ENCODE results near the gene BMP6. TPM values are rescaled to one million over a fixed set of nuclear protein-coding genes. Genes with fewer than 3 reads are reported as not detected.

The BMP6 gene
- total and polyA plus RNA-seq, 2 of the 8 experiments (the other 6 are each of a cell fraction or from before 2014, with no cell fraction given), result 2.0 to 2.1 TPM

DNA sequence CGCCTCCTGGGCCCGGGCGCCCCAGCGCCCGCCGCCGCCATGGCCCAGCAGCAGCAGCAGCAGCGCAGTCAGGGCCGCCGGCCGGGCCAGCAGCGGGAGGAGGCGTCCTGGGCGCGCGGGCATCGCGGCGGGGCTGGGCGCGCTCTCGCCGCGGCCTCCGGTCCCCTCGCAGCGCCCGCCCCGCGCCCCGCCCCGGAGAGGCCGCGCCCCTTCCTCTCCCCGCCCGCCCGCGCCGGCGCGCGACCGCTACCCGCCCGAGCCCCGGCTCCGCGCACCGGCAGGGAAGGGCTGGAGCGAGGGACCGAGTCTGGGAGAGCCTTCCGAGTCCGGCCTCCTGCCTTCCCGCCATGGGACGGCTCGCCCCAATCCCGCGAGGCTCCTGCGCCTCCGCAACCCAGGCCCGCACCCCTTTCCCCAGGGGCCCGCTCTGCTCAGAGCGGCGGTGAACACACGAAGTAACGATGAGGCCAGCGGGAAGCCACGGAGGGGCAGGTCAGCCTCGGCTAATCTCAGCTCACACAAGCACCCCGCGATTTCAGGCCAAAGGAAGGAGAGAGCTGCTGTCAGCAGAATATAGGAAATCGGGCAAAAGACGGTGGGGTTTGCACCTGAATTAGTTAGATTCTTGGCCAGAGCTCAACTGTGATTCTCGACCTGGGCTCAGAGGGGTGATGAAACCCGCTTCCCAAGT is 184.9 kb downstream of the BMP6 start, which contains the start of gene TXNDC5 (continued):
- TF ChIP-seq, protein P1, sequence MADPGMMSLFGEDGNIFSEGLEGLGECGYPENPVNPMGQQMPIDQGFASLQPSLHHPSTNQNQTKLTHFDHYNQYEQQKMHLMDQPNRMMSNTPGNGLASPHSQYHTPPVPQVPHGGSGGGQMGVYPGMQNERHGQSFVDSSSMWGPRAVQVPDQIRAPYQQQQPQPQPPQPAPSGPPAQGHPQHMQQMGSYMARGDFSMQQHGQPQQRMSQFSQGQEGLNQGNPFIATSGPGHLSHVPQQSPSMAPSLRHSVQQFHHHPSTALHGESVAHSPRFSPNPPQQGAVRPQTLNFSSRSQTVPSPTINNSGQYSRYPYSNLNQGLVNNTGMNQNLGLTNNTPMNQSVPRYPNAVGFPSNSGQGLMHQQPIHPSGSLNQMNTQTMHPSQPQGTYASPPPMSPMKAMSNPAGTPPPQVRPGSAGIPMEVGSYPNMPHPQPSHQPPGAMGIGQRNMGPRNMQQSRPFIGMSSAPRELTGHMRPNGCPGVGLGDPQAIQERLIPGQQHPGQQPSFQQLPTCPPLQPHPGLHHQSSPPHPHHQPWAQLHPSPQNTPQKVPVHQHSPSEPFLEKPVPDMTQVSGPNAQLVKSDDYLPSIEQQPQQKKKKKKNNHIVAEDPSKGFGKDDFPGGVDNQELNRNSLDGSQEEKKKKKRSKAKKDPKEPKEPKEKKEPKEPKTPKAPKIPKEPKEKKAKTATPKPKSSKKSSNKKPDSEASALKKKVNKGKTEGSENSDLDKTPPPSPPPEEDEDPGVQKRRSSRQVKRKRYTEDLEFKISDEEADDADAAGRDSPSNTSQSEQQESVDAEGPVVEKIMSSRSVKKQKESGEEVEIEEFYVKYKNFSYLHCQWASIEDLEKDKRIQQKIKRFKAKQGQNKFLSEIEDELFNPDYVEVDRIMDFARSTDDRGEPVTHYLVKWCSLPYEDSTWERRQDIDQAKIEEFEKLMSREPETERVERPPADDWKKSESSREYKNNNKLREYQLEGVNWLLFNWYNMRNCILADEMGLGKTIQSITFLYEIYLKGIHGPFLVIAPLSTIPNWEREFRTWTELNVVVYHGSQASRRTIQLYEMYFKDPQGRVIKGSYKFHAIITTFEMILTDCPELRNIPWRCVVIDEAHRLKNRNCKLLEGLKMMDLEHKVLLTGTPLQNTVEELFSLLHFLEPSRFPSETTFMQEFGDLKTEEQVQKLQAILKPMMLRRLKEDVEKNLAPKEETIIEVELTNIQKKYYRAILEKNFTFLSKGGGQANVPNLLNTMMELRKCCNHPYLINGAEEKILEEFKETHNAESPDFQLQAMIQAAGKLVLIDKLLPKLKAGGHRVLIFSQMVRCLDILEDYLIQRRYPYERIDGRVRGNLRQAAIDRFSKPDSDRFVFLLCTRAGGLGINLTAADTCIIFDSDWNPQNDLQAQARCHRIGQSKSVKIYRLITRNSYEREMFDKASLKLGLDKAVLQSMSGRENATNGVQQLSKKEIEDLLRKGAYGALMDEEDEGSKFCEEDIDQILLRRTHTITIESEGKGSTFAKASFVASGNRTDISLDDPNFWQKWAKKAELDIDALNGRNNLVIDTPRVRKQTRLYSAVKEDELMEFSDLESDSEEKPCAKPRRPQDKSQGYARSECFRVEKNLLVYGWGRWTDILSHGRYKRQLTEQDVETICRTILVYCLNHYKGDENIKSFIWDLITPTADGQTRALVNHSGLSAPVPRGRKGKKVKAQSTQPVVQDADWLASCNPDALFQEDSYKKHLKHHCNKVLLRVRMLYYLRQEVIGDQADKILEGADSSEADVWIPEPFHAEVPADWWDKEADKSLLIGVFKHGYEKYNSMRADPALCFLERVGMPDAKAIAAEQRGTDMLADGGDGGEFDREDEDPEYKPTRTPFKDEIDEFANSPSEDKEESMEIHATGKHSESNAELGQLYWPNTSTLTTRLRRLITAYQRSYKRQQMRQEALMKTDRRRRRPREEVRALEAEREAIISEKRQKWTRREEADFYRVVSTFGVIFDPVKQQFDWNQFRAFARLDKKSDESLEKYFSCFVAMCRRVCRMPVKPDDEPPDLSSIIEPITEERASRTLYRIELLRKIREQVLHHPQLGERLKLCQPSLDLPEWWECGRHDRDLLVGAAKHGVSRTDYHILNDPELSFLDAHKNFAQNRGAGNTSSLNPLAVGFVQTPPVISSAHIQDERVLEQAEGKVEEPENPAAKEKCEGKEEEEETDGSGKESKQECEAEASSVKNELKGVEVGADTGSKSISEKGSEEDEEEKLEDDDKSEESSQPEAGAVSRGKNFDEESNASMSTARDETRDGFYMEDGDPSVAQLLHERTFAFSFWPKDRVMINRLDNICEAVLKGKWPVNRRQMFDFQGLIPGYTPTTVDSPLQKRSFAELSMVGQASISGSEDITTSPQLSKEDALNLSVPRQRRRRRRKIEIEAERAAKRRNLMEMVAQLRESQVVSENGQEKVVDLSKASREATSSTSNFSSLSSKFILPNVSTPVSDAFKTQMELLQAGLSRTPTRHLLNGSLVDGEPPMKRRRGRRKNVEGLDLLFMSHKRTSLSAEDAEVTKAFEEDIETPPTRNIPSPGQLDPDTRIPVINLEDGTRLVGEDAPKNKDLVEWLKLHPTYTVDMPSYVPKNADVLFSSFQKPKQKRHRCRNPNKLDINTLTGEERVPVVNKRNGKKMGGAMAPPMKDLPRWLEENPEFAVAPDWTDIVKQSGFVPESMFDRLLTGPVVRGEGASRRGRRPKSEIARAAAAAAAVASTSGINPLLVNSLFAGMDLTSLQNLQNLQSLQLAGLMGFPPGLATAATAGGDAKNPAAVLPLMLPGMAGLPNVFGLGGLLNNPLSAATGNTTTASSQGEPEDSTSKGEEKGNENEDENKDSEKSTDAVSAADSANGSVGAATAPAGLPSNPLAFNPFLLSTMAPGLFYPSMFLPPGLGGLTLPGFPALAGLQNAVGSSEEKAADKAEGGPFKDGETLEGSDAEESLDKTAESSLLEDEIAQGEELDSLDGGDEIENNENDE (IDR thresholded peaks at IDR 0.05; ENCODE audit: insufficient replicate concordance, low read length), result no peak
- TF ChIP-seq GTF2F1 (IDR thresholded peaks at IDR 0.05; ENCODE audit: borderline replicate concordance, low read depth, low read length) (no peak; the same call in 1 of the 2 replicates), EZH2 (IDR thresholded peaks at IDR 0.05; ENCODE audit: low read depth, low read length, severe bottlenecking) (no peak), SIRT6 (IDR thresholded peaks at IDR 0.05; ENCODE audit: low read length) (no peak), SRF (IDR thresholded peaks at IDR 0.05; ENCODE audit: low read depth, low read length) (no peak), TAF7 (optimal IDR thresholded peaks at IDR 0.05; ENCODE audit: borderline replicate concordance, low read depth, low read length) (peak; percentile 30), POLR2A (IDR thresholded peaks at IDR 0.05; ENCODE audit: control extremely low read depth in 1 of 2, low read depth in 2 of 2, low read length in 2 of 2) (peak; percentile 59 to 67), BCL11A (IDR thresholded peaks at IDR 0.05; ENCODE audit: low read depth in 2 of 2, low read length in 2 of 2) (no peak), GABPA (IDR thresholded peaks at IDR 0.05; ENCODE audit: borderline replicate concordance, insufficient read depth, low read length) (no peak), SIX5 (IDR thresholded peaks at IDR 0.05; ENCODE audit: low read depth, low read length) (no peak), HDAC2 (IDR thresholded peaks at IDR 0.05; ENCODE audit: borderline replicate concordance in 1 of 2, low read depth in 2 of 2, low read length in 2 of 2) (no peak)

All from H1 (cell line).